COR-L47 (cell line): ENCODE results near the gene DMRTC2.
"Not testable (repeated sequence)": the region's sequence is repeated elsewhere in the genome, so short reads cannot be mapped to it uniquely, and the experiment has no call there.

Experiments used
- DNase-seq: peaks from one replicate; lab custom pipeline; 2025; lab: John Stamatoyannopoulos, UW

The DMRTC2 gene

DNA sequence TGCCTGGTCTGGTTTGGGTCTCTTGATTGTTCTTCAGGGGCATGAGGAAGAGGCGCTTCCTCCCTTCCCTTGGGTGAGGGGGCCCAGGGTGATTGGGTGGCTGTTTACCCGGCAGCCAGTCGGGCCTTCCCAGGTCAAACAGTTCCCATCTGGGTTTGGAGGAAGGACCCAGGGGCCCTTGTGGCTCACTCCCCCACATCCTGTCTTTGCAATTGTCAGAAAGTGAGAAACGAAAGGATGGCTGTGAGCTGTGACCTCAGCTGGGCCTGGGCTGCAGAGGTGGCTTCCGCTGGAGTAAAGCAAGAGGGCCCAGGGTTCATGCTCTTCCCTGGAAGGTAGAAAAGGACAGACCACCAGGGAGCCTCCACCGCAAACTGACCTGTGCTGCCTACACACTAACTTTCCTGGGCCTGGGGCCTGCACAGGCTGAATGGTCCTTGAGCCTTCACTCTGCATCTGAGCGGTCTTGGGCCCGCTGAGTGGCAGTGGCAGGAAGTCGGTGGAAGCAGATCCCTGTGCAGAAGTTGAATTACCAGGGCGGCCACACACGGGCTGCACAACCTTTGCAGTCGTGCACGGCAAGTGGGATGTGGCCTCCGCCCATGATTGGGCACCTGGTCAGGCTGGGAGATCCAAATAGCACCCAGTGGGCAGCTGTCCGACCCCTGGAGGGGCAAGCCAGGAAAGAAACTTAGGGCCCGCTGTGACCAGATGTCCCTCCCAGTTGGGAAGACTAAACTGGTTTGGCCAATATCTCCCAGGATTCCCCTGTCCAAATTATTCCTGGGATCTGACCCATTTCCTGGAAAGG, 26.9 kb downstream of the DMRTC2 start:
- no peak for DNase-seq

DNA sequence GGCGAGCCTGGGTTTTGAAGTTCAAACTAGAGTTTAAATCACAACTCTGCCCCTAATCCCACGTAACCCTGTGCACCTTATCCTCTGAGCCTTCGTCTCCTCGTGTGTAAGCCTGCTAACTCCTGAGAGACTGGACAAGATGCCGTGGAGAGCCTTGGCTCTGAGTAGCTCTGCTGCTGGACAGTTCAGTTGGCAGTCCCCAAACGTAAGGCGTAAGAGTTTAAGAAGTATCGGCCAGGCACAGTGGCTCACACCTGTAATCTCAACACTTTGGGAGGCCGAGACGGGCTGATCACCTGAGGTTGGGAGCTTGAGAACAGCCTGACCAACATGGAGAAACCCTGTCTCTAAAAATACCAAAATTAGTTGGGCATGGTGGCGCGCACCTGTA, 27.5 kb downstream of the DMRTC2 start:
- DNase-seq: no peak

DNA sequence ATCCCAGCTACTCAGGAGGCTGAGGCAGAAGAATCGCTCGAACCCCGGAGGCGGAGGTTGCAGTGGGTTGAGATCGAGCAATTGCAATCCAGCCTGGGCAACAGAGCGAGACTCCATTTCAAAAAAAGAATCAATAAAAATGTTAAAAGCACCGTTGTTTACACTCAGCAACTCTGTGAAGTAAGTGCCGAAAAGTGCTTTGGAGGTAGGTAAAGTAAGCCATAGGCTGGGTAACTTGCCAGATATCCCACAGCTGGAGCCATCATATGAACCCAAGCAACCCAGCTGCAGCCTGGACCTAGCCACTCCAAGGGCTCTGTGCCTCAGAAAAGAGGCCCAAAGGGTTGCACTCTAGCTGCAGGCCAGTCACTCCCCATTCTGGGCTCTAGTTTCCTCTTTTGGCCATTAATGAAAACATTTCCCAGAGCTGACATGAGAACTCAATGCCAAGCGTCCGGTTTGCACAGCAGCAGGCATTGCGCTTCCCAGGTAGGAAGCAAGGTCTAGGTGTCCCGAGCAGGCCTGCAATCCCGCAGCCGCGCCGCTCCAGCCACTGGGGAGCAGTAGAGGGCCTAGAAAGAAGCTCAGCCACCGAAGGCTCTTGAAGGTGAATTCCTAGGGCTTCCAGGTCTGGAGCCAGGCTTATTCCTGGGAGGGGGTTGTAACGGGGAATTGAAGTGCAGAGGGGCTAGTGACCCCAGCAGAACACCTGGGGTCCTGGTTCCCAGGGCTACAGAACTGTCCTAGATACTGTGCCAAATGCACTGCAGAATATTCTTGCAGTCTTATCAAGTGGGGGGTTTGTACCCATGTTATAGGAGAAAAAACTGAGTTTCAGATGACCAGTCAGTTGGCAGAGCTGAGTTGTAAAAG, 28.2 kb downstream of the DMRTC2 start:
- DNase-seq: peak; percentile 28

DNA sequence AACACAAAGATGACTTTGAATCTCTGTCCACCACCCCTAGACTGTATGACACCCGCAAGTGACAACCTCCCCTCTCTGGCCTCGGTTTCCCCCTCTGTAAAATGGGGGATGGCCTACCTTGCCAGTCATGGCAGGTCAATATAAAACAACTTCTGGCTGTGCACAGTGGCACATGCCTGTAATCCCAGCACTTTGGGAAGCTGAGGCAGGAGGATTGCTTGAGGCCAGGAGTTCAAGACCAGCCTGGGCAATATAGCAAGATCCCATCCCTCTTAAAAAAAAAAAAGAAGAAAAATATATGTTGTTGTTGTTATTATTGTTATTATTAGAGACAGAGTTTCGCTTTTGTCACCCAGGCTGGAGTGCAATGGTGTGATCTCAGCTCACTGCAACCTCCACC, 31.1 kb downstream of the DMRTC2 start:
- not testable (repeated sequence) for DNase-seq

DNA sequence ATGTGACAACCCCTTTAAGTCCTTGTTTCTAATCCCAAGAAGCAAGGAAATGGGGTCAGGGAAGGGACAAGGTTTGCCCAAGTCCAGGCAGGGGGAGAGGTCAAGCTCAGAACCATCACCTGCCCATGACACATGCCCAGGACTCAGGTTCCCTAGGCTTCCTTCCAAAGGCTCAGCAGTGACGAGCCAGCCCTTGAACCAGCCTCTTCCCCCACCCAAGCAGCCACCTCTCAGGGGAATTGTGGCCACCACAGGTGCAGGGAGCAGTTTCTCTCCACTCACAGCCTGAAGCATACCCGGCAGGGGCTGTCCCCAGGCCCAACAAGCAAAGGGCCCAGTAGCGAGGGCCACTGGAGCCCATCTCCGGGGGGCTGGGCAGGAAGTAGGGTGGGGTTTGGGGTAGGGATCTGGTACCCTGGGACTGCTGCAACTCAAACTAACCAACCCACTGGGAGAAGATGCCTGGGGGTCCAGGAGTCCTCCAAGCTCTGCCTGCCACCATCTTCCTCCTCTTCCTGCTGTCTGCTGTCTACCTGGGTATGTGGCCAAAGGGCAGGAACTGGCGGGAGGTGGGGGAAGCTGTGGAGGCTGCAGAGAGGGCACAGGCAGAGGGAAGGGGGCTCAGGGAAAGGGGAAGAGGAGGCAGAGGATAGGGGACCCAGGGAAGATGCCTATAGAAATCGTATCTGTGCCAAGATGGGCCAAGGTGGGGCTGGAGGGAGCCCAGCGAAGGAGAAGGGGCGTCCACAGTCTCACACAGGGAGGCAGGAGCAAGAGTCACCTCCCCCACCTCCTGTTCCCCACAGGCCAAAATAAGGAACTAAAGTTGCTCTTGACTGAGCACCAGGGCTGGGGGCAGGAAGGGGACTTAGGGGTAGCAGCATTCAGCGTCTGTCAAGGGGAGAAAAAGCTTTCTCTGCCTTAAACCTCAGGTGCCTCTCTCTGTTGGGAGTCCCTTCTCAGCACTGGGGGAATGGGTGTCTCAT, 32.3 kb downstream of the DMRTC2 start, which contains the start of gene CD79A:
Gene CD79A (plus strand): TSS at position 433 of the 986 bp plus-strand sequence. CDS start 26 bp downstream, at position 459.
- DNase-seq: no peak

DNA sequence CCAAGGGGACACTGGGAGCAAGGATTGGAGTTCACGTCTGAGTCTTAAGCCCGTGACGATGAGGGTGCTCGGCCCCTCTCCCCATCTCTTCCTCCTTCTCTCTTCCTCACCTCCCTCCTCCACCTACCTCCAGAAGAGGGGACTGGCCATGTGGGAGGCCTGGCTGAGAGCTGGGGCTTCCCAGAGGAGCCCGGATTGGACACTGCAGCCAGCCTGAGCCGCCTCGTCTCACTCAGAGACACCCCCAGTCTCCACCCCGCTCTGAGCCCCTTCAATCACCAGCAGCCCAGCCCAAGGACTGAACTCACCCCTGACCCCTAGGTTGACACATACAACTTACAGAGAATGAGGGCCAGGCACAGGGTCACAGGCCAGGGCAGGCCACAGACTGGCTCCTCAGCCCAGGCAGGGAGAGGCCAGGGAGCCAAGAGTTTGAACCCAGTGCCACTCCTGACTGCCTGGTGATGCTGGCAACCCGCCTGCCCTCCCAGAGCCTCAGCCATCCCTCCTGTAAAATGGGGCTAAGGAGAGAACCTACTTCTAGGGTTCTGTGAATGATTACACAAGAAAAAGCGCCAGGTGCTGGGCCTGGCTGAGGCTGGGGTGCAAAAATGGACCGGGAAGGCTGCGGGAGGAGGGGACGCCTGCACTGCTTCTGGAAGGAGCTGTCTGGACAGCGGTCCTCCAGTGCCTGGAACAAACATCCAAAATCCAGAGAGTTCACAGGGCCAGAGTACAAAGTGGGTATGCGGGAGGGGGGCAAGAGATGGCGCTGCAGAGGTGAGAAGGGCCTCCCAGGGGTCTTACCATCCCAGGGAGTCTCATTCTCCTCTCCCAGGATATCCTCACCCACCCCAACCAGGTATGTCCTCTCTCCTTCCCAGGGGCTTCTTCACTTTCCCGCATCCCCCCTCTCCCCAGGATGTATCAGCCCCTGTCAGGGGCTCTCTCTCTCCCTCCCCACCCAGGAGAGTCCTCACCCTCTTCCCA, 33.4 kb downstream of the DMRTC2 start:
- no peak for DNase-seq

DNA sequence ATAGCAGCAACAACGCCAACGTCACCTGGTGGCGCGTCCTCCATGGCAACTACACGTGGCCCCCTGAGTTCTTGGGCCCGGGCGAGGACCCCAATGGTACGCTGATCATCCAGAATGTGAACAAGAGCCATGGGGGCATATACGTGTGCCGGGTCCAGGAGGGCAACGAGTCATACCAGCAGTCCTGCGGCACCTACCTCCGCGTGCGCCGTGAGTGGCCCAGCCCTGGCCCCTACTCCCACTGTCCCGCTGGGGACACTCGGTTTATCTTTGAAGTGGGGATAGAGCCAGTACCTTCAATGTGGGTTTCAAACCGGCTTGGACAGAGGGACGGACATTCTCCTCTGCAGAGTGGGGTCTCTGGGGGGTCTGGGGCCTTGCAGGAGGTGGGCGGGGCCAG, 34.2 kb downstream of the DMRTC2 start:
- no peak for DNase-seq

DNA sequence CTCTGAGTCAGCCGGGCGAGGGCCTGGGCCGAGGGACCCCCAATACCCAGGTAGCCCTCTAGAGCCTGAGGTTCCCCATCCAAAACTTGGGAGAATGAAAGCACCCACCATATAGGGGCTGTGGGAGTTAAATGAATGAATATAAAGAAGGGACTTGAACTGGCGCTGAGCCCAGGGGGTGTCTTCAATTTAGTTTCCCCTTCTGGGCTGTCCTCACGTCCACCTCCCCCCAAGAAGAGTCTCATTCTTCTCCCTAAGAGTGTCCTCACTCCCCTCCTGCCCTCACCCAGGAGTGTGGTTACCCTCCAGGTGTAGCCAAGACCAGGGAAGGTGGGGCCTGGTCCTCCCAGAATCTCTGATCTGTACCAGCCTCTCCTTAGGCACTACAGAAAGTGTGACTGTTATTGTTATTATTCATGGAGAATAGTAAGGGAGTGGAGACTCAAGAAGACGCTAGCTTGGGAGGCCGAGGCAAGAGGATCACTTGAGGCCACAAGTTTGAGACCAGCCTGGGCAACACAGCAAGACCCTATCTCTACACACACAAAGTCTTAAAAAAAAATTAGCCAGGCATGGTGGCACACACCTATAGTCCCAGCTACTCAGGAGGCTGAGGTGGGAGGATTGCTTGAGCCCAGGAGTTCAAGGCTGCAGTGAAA, 35.0 kb downstream of the DMRTC2 start:
- DNase-seq: no peak

DNA sequence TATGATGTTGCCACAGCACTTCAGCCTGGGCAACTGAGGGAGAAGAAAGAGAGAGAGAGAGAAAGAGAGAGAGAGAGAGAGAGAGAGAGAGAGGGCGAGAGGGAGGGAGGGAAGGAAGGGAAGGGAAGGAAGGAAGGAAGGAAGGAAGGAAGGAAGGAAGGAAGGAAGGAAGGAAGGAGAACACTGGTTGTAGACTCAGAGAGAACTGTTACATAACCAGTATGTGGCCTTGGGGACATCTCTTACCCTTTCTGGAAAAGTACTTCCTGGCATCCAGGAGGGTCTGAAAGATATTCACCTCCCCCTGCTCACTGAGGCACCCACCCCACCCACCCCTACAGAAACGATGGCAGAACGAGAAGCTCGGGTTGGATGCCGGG, 35.5 kb downstream of the DMRTC2 start:
- no peak for DNase-seq

DNA sequence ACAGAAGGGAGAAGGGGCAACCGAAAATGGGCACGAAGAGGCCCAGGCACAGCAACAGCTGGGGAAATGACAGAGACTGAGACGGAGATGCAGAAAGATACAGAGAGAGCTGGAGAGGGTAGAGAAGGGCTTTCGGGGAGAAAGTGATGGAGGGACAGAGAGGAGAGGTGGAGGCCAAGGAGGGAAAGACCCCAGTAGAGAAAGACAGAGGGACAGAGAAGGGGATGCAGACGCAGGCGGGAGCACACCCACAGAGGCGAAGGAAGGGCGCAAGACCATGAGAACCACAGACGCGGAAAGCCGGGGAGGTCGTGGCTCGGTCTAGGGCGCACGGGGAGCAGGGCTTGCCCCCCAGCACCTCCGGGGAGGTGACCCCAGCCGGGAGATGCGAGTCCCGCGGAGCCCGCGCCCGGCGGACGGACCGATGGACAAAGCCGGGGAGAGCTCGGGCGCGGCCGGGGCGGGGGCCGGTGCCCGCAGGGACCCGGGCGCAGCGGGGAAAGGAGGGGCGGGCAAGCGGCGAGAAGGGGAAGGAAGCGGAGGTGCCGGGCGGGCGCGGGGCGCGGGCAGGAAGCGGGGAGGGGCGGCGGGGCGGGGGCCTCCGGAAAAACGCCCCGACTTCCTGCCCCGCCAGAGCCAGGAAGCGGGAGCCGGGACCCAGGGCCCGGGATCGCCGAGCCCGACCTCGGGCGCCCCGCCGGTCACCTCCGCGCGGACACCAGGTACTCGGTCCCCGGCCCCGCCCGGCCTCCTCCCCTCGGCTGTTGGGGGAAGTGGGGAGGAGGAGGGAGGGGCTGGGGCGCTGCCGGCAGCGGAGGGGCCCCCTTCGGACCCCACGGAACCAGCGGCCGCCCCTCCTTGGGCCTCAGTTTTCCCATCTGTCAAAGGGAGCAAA, 38.0 kb downstream of the DMRTC2 start, which contains the start of gene ARHGEF1:
Gene ARHGEF1 (plus strand): TSS at position 617 of the 895 bp plus-strand sequence. CDS start 4,899 bp downstream, outside the sequence.
- peak; percentile 45 for DNase-seq

DNA sequence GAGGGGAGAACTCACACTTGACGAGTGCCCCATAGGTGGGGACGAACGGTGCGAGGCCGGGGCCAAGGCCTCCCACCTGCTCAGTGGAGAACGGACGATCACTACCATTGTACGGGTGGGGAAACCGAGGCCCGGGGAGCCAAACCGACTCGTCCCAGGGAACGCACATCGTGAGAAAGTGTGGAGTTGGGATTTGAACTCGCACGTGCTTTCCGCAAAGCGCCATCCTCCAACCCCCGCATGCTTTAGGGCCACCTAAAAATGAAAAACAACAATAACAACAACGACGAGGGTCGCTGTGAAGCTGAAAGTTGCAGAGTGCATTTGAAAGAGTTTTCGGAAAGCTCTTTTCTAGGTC, 38.6 kb downstream of the DMRTC2 start:
- no peak for DNase-seq

DNA sequence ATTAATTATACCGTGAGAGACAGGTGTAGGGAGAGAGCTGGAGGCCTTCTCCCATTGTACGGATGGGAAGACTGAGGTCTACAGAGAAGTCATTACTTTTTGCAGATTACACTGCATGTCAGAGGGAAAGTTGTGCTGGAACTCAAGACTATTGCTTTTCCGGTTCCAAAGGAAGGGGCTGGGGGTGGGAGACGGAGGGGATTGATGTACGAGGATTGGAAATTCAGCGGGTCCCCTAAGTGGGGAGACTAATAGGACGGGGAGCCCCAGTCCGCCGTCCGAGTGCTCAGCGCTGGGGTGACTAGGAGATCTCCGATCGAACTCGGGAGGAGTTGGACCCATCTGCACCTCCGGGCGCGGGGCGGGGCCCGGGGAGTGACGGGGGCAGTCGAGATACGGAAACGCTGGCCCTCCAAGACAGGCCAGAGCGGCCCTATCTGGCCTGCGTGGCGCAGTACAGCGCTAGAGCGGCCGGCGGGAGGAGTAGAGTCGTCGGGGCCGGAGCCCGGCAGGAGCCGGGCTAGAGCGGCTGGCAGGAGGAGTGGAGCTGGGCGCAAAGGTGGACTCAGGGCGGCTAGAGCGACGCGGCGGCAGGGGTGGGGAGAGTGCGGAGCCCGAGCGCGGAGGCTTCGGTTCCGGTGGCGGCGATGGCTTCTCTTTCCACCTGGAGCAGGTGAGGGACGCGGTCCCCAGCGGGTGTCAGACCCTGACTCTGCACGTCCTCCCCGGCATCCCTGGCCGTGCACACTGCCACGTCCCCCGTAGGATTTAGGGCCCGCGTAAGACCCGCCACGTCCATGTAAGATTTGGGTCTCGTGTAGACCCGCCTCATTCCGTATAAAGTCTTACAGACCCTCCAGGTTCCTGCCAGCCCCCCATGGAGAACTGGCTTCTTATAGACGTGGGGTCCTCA, 39.2 kb downstream of the DMRTC2 start:
- DNase-seq: peak; percentile 96

DNA sequence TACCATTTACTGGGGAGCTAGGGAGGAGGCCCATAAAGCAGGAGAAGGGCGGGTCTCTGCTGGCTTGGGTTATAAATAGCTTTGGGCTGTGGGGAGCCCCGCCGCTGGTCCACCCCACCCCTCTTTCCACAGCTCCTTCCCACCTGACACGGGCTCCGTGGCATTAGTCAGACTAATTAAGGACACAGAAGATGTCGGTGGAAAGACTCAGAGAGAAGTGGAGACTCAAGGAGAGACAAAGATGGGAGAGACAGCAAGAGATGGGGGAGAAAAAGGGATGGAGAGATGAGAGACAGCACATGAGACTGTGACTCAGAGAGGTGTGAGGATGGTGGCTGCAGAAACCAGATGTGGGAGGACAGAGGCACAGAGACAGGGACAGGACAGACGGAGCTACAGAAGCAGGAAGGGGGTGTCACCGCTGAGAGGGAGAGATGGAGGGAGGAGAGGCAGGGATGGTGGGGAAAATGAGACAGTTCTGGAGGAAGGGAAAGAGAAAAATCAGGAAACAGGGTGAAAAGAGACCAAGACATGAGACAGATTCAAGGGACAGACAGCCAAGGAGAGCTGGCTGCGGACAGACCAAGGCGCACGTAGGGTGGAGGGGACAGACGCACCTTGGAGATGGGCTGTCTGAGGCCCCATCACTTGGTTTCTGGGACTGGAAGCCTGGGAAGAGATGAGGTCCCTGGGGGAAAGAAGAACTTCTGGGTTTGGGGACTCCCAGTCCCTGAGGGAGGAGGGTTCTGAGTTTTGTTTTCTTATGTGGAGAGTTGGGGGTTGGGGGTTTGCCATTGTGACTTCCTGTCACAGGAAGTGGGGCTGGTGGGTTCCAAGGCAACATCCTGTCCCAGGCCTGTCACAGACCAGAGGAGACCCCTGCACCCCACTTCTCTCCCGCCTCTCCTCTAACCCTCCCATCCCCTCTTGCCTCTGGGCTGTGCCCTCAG, 42.2 kb downstream of the DMRTC2 start:
- DNase-seq: no peak

DNA sequence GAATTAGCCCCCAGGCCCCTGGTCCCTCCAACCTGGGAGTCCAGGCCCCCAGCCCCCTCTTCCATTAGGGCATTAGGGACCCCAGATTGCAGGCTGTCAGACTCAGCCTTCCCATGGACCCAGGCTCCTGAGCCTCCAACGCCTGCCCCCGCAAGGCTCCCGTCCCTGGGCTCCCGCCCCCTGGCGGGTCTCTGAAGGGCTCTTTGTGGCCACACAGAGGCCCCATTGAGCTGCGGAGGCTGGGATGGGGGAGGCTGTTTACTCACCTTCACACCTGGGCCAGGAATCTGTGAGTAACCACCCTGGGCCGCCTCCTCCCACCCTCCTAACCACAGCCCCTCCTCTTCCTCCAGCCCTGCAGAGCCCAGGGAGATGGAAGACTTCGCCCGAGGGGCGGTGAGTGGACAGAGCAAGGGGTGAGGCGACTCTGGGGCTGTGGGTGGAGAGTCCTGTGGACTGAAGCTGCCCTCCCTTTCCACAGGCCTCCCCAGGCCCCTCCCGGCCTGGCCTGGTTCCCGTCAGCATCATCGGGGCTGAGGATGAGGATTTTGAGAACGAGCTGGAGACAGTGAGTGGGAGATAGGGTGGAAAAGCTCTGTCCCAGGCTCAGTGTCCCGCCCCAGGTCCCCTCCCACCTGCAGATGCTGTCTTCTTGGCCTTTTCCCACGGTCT, 43.0 kb downstream of the DMRTC2 start:
- no peak for DNase-seq

DNA sequence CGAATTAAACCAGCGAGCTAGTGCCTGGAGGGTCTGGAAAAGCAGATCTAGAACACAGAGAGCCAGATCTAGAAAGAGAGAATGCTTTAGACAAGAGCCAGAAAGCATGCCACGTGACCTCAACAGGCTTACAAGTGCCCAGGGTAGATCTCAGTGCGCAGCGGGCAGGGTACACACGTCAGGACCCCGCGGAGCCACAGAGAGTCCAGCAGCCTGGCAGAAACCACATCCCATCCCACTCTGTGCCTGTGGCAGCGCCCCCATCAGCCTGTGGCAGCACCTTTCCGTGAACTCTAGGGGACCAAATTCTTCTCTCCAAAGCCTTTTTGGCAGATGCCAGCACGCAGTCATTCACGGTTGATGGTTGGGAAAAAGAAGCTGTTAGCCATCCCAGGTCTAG, 44.1 kb downstream of the DMRTC2 start:
- DNase-seq: no peak

DNA sequence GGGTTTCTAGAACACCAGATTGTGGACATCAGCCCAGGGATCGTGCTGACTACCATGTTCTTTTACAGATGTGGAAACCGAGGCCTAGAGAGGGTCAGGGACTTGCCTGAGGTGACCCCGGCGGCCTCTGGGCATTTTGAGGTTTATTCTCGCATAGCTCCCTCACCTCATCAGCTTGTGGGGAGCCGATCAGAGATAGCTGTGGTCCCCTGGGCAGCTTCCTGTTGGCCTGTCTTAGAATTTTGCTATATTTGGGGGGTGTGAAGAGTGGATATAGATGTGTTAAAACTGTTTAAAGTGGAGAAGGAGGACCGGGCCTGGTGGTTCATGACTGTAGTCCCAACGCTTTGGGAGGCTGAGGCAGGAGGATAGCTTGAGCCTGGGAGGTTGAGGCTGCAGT, 45.1 kb downstream of the DMRTC2 start:
- no peak for DNase-seq
